GM21390 (cell line): Measurements from ENCODE around the gene NTN1.

ENCODE experiments used
- ATAC-seq: cut with Tn5 transposase; IDR thresholded peaks from one replicate; pipeline ENCODE4 v1.9.1; 2021; ENCODE audit not compliant: unreplicated experiment

Gene NTN1

GRCh38 chr17:9266031-9266680 lies 244.8 kb downstream of the NTN1 start:
- no peak for ATAC-seq

DNA sequence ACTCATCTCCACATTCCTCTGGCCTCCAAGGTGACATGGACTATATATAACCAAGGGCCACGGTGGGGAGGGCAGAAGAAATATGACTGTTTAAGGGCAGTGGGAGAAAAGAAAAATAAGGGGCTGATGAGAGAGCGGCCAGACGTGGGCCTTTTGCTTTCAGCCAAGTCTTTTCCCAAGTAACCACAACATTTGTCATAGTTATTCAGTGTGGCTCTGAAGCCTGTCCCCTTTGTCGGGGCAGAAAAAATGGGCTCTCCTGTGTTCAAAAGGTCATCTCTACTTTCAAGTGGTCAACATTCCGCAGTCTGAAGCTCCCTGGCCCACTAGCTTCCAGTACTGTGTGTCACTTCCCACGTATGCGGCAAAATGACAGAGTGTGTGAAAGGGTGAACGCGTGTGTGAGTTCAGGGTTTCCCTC lies 245.4 kb downstream of the NTN1 start:
- ATAC-seq = no peak

DNA sequence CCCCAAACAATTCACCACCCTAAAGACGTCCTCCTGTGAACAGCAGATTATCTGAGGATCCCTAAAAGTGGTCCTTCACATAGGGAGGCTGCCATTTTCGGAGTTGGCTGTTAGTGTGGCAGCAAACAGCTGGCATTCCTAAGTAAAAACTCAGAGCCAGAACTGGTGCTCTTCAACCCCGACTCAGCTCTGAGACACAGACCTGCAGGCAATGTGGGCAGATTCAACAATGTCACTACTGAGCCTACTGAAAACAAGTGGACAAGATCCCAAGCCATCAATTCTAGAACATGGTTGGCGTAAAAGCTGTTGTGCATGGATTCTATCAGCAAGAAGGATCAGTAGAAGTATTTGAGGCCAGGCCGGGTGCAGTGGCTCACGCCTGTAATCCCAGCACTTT lies 247.2 kb downstream of the NTN1 start:
- ATAC-seq = no peak

GRCh38 chr17:9269350-9270035 lies 248.2 kb downstream of the NTN1 start:
- ATAC-seq = no peak

DNA sequence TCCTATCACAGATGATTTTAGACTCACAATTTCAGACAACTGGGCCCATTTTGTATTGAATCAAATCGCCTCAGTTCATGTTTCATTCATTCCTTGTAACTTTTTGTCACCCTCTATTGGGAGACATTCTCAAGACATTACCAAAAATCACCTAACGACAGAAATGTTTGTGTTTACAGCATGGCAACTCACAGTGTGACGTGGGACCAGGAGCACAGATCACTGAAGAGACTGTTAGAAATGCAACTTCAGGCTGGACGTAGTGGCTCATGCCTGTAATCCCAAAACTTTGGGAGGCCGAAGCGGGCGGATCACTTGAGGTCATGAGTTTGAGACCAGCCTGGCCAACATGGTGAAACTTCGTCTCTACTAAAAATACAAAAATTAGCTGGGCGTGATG lies 249.6 kb downstream of the NTN1 start:
- ATAC-seq = no peak

GRCh38 chr17:9271989-9272388 lies 250.7 kb downstream of the NTN1 start:
- no peak for ATAC-seq

GRCh38 chr17:9272501-9273200 lies 251.3 kb downstream of the NTN1 start:
- ATAC-seq = no peak

GRCh38 chr17:9273428-9274391 lies 252.4 kb downstream of the NTN1 start:
- ATAC-seq = no peak

GRCh38 chr17:9274973-9275372 lies 253.7 kb downstream of the NTN1 start:
- ATAC-seq = no peak

DNA sequence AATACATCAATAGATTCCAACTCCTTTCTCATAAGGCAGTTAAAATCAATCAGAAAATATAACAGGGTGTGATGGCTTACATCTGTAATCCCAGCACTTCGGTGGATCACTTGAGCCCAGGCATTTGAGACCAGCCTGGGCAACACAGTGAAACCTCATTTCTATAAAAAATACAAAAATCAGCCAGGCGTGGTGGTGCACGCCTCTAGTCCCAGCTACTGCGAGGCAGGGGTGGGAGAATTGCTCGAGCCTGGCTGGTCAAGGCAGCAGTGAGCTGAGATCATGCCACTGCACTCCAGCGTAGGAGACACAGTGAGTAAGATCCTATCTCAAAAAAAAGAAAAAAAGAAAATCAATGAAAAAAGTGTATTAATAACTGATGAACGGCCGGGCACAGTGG lies 258.6 kb downstream of the NTN1 start:
- ATAC-seq = no peak

- ATAC-seq = no peak
Observed at GRCh38 chr17:9283909-9284308, 262.6 kb downstream of the NTN1 start.

GRCh38 chr17:9284884-9285283 lies 263.6 kb downstream of the NTN1 start:
- ATAC-seq = no peak

GRCh38 chr17:9285602-9286427 lies 264.5 kb downstream of the NTN1 start:
- no peak for ATAC-seq

DNA sequence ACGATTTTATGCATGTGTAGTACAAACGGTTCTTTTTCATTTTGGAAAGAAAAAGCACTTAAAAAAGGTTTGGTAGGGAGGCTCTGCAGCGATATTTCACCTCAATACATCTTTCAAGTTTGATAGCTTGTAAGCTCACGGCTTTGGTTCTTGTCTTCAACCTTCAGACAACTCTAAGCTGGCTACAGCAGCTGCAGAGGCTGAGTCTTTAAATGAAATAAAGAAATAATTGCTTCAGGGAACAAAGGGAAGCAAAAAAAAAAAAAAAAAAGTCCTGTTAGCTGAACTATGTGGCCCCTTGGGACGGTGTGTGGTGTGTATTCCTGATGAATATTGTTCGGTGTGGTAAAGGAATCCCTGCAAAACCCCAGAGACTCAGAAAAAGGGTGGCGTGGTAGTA lies 265.1 kb downstream of the NTN1 start:
- ATAC-seq = no peak

- no peak for ATAC-seq
Observed at GRCh38 chr17:9287306-9287705, 266.0 kb downstream of the NTN1 start.

DNA sequence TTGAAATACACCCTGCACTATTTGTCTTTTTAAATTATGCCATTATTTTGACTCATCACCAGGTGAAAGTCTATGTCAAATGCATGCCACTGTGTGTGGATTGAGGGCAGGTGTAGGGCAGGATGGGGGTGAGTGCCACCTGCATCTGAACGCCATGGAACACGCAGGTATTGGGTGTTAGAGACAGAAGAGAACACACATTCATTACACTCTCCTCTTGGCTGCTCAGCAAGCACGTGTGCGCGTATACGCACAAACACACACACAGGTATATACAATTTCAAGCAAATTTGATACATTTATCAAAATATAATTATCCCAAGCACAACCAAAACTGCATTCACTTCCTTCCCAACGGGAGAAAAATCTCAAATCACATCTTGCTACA lies 268.9 kb downstream of the NTN1 start:
- no peak for ATAC-seq

GRCh38 chr17:9291912-9292560 lies 270.7 kb downstream of the NTN1 start:
- no peak for ATAC-seq

DNA sequence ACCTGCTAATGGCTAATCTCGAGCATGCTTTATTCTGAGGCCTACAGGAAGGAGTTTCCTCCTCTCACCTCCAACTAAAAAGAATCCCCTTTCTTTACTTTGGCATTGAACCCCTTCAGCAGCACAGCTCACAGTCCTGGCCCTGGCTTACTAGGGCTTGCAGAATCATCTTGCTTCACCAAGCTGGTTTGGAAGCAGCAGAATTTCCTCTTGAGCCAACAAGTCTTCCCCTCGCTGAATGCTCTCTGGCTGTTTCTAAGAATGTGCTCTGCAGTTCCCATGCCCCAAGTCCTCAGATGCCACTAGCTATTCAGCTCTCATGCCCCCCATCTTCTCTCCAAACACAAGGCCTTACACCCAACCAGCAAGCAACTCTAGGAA lies 271.2 kb downstream of the NTN1 start:
- ATAC-seq = no peak
